GM18517 (cell line): Measurements from ENCODE around the gene GRK7.

ENCODE experiments used
- ATAC-seq: cut with Tn5 transposase; IDR thresholded peaks from one replicate; pipeline ENCODE4 v1.9.1; 2021; ENCODE audit warnings: mild to moderate bottlenecking, moderate library complexity; ENCODE audit not compliant: unreplicated experiment

Gene GRK7, protein sequence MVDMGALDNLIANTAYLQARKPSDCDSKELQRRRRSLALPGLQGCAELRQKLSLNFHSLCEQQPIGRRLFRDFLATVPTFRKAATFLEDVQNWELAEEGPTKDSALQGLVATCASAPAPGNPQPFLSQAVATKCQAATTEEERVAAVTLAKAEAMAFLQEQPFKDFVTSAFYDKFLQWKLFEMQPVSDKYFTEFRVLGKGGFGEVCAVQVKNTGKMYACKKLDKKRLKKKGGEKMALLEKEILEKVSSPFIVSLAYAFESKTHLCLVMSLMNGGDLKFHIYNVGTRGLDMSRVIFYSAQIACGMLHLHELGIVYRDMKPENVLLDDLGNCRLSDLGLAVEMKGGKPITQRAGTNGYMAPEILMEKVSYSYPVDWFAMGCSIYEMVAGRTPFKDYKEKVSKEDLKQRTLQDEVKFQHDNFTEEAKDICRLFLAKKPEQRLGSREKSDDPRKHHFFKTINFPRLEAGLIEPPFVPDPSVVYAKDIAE (N-terminal part only)

DNA sequence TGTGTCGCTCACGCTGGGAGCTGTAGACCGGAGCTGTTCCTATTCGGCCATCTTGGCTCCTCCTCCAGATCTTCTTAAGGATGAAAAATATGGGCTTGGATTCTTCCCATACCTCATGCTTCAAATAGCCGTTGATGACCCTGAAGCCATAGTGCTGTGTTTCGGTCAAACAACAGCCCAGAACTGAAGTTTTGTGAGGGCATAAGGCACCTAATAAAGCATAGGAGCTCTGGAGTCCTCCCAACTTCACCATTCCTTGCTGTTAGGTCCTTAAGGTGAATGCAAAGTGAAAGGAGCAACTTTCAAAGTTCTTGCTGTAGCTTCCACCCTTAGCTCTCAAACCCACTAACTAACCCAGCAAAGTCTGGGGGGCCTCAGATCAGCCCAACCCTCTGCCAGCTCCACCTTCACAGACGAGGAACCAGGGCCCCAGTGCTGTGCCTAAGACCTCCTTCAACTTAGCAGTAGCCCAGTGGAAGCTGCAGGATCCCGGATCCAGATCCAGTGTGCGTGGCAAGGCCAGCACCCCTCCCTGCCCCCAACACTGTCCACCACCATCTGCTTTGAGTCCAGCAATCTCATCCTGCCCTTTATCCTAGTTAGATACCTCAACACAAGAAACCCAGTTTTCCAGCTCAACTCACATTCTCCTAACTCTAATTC lies at the start of gene GRK7:
Gene GRK7 (plus strand): TSS at position 321 of the 663 bp plus-strand sequence. CDS start 14,877 bp downstream, outside the sequence.
- ATAC-seq = no peak

DNA sequence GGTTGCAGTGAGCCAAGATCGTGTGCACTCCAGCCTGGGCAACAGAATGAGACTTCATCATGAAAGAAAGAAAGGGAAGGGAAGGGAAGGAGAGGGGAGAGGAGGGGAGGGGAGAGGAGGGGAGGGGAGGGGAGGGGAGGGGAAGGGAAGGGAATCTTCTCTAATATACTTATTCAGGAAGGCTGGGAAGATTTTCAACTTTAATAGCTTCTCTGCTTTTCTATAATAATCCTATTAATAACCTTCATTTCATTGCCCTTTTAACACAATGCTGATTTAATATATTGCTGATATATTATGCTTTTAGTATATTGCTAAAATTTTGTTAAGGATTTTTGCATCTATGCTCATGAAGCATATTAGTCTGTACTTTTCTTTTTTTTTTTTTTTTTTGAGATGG lies 48.5 kb upstream of the GRK7 start:
- no peak for ATAC-seq

DNA sequence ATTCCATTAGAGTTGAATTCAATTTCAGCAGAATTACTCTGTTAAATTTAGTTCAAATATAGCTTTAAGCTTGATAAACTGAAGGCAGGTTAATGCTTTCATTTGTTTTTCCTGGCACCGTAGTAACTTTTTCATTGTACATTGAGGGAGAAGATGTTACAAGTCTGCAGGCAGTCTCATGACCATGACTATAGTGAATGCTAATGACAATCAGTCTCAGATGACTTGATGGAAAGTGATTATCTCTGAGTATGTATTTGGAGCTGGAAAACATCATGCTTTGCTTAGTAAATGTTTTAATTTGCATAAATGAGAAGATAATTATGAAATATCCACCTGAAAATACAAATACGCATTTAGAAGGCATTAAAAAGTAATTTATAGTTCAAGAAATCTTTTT lies 41.1 kb upstream of the GRK7 start:
- no peak for ATAC-seq

GRCh38 chr3:141722648-141723047 lies 40.6 kb upstream of the GRK7 start:
- ATAC-seq = no peak

DNA sequence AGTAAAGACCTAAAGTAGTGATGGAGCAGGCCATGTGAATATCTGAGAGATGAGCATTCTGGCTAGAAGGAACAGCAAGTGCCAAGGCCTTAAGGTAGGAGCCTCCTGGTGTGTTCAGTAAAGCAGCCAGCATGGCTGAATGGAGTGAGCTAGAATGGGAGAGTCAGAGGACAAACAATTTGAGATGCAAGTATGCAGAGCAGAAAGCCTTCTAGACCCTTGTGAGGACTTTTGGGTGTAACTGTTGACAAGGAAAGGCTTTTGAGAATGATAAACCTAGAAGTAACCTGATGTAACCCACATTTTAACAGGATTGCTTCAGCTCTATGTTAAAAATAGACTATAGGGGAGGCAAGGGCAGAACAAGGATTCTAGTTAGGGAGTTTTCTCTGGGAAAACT lies 40.0 kb upstream of the GRK7 start:
- ATAC-seq = no peak

GRCh38 chr3:141724186-141724585 lies 39.0 kb upstream of the GRK7 start:
- no peak for ATAC-seq

- ATAC-seq = no peak
These were observed 38.2 kb upstream of the GRK7 start for GRCh38 chr3:141725036-141725435.

DNA sequence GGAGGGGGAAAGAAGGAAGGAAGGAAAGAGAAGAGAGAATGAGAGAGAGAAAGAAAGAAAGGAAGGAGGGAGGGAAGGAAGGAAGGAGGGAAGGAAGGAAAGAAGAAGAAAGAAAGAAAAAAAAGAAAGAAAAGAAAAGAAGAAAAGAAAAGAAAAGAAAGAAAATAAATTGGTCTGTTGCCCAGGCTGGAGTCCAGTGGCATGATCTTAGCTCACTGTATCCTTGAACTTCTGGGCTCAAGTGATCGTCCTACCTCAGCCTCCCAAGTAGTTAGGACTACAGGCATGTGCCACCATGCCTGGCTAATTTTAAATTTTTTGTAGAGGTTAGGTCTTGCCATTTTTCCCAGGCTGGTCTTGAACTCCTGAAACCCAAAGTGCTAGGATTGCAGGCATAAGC lies 36.7 kb upstream of the GRK7 start:
- no peak for ATAC-seq

DNA sequence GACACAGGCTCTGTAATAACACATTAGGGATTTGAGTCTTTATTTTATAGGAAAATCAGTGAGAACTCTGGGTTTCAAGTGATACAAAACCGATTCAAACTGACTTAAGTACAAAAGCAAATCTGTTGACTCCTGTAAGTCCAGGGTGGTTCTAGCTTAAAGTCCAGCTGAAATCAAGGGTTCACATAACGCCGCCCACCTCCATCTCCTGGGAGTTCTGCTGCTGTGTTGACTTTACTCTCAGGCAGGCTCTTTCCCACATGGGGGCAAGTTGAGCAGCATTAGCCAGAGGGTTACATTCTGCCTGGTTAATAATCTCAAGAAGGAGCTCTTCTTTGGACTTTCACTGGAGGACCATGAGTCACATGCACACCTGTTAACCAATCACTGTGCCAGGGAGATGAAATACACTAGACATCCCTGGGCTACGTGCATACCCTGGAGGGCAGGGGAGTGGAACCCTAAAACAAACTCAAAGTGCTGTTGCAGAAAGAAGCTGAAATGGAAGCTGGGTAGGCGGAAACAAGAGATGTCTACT lies 34.8 kb upstream of the GRK7 start:
- no peak for ATAC-seq

DNA sequence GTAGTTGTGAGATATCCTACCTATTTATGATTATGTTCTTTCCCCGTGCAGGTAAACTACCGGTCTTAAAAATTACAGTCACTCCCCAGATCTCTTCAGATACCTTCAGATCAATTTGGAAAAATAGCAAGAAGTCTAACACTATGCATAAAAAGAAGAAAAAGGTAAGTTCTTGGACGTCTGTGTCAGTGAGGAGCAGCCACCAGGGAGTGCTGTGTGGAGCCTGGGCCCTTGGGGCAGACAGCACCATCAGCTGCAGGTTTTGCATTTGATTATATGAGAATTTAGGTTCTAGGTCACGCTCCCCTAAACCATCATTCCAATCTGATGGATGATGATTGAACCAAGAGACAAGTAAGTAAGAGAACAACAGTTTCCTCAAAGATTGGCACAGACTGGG lies 34.0 kb upstream of the GRK7 start:
- no peak for ATAC-seq

DNA sequence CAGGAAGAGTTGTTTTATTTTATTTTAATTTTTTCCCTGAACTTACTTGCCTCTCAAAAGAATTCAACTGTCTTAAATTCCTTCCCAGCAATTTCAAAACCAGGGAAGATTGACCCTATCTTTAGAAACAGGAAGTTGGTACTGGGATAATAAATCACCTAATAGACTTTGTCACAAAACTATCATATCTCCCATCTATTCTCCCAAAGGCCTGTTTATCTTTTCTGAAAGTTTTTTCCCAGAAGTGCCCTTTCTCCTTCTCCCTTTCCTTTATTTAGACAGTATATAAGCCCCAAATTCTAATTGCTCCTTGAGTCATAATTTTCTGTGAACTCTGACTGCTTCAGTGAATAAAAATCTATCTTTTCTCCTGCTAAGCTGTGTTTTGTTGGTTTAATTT lies 28.0 kb upstream of the GRK7 start:
- no peak for ATAC-seq

- no peak for ATAC-seq
These were observed 27.3 kb upstream of the GRK7 start for GRCh38 chr3:141735770-141736465.

- no peak for ATAC-seq
These were observed 26.1 kb upstream of the GRK7 start for GRCh38 chr3:141737093-141737492.

- ATAC-seq = no peak
These were observed 25.6 kb upstream of the GRK7 start for GRCh38 chr3:141737678-141738021.

DNA sequence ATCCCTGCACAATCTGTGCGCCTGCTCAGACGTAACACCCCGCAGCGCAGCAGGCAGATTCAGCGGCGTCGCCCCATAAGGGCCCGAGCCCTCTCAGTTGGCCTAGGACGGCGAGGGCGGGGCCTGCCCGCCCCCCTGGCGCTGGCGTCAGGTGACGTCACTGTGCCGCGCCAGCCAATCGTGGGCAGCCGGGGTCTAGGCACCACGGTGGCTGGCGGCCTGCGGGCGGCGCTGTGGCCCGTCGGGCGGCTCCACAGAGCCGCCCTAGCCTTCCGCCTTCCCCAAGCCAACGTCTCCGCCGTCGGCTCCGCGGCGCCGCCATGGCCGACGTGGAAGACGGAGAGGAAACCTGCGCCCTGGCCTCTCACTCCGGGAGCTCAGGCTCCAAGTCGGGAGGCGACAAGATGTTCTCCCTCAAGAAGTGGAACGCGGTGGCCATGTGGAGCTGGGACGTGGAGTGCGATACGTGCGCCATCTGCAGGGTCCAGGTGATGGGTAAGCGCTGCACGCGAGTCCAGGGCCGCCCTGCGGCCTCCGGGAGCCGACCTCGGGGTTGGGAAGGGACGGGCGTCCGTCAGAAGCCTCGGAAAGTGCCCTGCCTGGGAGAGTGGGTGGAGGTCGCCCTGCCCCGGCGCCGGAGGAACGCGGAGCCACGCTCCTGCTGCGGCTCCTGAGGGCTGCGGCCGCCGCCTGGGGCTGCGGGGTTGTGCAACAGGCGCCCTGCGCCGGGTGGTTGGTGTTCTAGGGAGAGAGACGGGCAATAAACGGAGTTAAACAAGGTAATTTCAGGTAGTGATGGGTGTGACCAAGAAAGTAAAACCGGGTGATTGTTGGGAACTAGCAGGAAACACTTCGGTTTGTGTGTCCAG lies 25.0 kb upstream of the GRK7 start, which contains the start of gene RNF7:
Gene RNF7 (plus strand): TSS at position 277 of the 869 bp plus-strand sequence. CDS start 44 bp downstream, at position 321.
- ATAC-seq = peak; percentile 89

GRCh38 chr3:141738891-141739363 lies 24.3 kb upstream of the GRK7 start:
- ATAC-seq = no peak

- ATAC-seq = no peak
These were observed 23.5 kb upstream of the GRK7 start for GRCh38 chr3:141739731-141740130.

GRCh38 chr3:141740349-141740748 lies 22.9 kb upstream of the GRK7 start:
- ATAC-seq = no peak

- ATAC-seq = no peak
These were observed 19.9 kb upstream of the GRK7 start for GRCh38 chr3:141743305-141743704.

- no peak for ATAC-seq
These were observed 16.2 kb upstream of the GRK7 start for GRCh38 chr3:141746962-141747361.
